ENCODE measurements around the gene GABRR2.
"Not testable (repeated sequence)": the region's sequence is repeated elsewhere in the genome, so short reads cannot be mapped to it uniquely, and the experiment has no call there.

The GABRR2 gene

DNA sequence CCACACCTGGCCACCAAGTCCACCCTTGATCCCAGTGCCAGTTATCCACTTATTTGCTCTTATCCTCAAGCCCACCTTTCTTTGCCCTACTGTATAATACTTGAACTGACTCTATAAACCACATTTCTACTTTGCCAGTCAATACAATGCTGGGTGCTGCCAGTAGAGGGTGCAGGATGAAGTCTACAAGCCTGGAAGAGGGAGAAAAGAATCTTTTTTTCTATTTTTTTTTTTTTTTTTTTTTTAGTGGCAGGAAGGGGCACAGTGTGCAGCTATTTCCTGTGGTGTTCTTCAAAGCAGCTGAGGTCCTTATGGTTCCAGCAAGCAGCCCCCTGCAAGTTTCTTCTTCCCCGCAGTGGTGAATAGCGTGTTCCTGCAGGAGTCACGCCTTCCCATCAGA lies 75.8 kb downstream of the GABRR2 start:
- in situ Hi-C loops (cut with HindIII; ENCODE audit: low pct_ligation_motif_present, low pct_unique_long_range_greater_than_20kb, low sequenced_read_pairs) = no loop called here

GRCh38 chr6:89237158-89237557 lies 77.9 kb downstream of the GABRR2 start:
- in situ Hi-C loops (cut with HindIII; ENCODE audit: low pct_ligation_motif_present, low pct_unique_long_range_greater_than_20kb, low sequenced_read_pairs) = no loop called here

More for the DNA sequence above, 75.8 kb downstream of the GABRR2 start:
- DNase-seq = peak; percentile 29

DNA sequence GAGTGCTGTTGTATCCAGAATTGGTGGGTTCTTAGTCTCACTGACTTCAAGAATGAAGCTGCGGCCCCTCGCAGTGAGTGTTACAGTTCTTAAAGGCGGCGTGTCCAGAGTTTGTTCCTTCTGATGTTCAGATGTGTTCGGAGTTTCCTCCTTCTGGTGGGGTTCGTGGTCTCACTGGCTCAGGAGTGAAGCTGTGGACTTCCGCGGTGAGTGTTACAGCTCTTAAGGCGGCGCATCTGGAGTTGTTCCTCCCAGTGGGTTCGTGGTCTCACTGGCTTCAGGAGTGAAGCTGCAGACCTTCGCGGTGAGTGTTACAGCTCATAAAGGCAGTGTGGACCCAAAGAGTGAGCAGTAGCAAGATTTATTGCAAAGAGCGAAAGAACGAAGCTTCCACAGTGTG lies 81.5 kb downstream of the GABRR2 start:
- DNase-seq; in situ Hi-C loops (cut with HindIII; ENCODE audit: low pct_ligation_motif_present, low pct_unique_long_range_greater_than_20kb, low sequenced_read_pairs): not testable (repeated sequence)

More at GRCh38 chr6:89237158-89237557, 77.9 kb downstream of the GABRR2 start:
- no peak for DNase-seq

DNA sequence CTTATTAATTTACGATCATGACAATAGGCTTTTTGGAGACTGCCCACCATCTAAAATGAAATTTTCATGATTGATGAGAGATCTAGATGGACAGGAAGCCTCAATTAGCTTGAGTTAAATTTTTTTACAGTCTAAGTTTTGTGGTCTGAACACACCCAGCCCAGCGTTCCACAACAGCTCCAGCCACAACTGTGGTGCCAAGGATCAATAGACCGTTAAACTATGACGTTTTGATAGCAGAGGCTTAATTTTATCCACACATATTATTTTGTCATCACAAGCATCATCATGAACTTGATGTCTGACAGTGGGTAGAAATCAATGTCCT lies 92.4 kb downstream of the GABRR2 start:
- no peak for DNase-seq
- in situ Hi-C loops (cut with HindIII; ENCODE audit: low pct_ligation_motif_present, low pct_unique_long_range_greater_than_20kb, low sequenced_read_pairs) = no loop called here

- in situ Hi-C loops (cut with HindIII; ENCODE audit: low pct_ligation_motif_present, low pct_unique_long_range_greater_than_20kb, low sequenced_read_pairs) = no loop called here
- DNase-seq = no peak
Measured at GRCh38 chr6:89221971-89222711, 93.0 kb downstream of the GABRR2 start.

DNA sequence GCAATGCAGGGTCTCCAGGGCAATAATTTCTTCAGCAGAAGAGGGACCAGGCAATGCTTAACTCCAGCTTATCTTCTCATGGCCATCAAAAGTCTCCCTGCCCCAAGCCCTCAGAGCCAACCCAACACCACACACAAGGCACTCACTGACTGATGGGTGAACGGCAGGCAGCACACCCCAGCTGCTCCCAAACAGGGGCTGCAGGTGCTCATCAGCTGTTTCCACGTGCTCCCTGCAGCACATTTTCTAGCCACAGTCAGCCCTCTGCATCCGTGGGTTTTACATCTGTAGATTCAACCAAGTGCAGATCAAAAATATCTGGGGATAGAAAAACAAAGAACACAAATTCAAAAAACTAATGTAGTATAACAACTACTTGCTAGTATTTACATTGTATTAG lies 94.0 kb downstream of the GABRR2 start:
- in situ Hi-C loops (cut with HindIII; ENCODE audit: low pct_ligation_motif_present, low pct_unique_long_range_greater_than_20kb, low sequenced_read_pairs) = no loop called here
- no peak for DNase-seq

GRCh38 chr6:89217299-89217910 lies 97.7 kb downstream of the GABRR2 start, which contains the start of gene GABRR1:
Gene GABRR1 (minus strand): TSS chr6:89217358. CDS start chr6:89217322, 36 bp downstream.
- DNase-seq = no peak
- in situ Hi-C loops (cut with HindIII; ENCODE audit: low pct_ligation_motif_present, low pct_unique_long_range_greater_than_20kb, low sequenced_read_pairs) = no loop called here

- in situ Hi-C loops (cut with HindIII; ENCODE audit: low pct_ligation_motif_present, low pct_unique_long_range_greater_than_20kb, low sequenced_read_pairs) = no loop called here
- DNase-seq = no peak
Measured at GRCh38 chr6:89216411-89216810, 98.7 kb downstream of the GABRR2 start.

GRCh38 chr6:89215391-89215790 lies 99.7 kb downstream of the GABRR2 start:
- no peak for DNase-seq
- in situ Hi-C loops (cut with HindIII; ENCODE audit: low pct_ligation_motif_present, low pct_unique_long_range_greater_than_20kb, low sequenced_read_pairs) = no loop called here

DNA sequence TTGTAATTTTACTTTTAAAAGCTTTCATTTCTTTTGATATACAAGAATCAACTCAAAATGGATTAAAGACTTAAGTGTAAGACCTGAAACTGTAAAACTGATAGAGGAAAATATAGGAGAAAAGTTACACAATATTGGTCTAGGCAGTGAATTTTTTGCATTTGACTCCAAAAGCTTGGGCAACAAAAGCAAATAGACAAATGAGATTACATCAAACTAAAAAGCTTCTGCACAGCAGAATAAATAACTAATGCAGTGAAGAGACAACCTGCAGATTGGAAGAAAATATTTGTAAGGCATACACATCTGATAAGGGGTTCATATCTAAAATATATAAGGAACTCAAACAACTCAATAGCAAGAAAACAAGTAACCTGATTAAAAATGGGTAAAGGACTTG lies 100.9 kb downstream of the GABRR2 start:
- in situ Hi-C loops (cut with HindIII; ENCODE audit: low pct_ligation_motif_present, low pct_unique_long_range_greater_than_20kb, low sequenced_read_pairs) = no loop called here
- DNase-seq = no peak

- in situ Hi-C loops (cut with HindIII; ENCODE audit: low pct_ligation_motif_present, low pct_unique_long_range_greater_than_20kb, low sequenced_read_pairs) = no loop called here
- no peak for DNase-seq
Measured at GRCh38 chr6:89212472-89212871, 102.6 kb downstream of the GABRR2 start.

- DNase-seq = no peak
- in situ Hi-C loops (cut with HindIII; ENCODE audit: low pct_ligation_motif_present, low pct_unique_long_range_greater_than_20kb, low sequenced_read_pairs) = no loop called here
Measured at GRCh38 chr6:89209457-89209856, 105.6 kb downstream of the GABRR2 start.

DNA sequence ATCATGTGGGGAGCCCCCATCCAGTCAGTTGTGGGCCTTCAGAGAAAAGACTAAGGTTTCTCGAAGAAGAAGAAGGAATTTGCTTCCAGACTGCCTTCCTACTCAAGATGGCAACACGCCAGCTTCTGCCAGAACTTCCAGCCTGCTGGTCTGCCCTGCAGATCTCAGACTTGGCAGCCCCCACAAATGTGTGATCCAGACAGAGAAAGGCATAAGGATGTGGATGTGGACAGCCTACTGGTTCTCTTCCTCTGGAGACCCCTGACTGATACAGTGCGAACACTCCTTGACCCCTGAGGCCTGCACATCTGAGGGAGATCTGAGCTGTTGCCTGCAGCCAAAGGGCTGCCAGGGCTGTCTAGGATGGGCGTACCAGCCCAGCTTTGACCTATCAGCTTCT lies 106.5 kb downstream of the GABRR2 start:
- in situ Hi-C loops (cut with HindIII; ENCODE audit: low pct_ligation_motif_present, low pct_unique_long_range_greater_than_20kb, low sequenced_read_pairs) = no loop called here
- no peak for DNase-seq

Measured in ACHN (cell line).